Measurements from ENCODE around the gene TIMM50. TPM values are rescaled to one million over a fixed set of nuclear protein-coding genes. Genes with fewer than 3 reads are reported as not detected.

TIMM50 gene
- total and polyA plus RNA-seq, 2 of the 13 experiments (the other 11 are each of a cell fraction or from before 2014, with no cell fraction given): 91.1 to 92.5 TPM

DNA sequence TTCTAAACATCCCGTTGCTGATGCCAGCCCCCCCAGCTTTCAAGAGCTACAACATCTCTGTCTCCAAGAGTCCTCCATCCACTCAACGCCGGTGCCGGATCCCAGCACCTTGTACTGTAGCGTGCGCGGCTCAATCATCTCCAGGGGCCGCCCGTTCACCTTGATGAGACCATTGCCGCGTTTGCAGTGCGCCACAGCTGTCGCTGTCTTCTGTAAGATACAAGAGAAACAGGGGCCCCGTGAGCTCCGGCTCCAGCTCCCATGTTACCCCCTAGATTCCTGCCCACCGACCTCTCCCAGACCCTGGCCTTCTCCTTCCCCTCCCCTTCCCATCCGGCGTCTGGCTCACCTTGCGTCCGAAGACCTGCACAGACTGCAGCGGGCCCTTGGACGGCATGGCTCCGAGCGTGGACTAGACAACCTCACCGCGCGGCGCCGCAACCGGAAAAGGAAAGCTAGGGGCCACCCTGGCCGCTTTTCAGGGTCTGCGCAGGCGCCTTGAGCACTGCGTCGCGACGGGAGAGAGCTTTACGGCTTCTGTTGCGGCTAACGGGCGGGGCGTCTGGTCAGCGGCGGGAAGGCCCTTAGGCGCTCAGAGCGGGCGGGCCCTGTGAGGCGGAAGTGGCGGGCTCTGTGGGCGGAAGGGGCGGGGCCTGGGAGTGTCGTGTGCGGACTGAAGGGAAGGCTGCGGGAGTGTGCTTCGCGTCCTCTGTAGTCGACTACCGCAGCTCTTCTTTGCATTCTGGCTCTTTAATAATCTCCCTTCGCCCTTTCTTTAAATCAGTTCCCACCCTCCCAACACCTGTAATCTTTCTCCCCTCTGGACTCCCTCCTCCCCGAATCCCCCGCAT, 44.9 kb upstream of the TIMM50 start, which contains the start of gene RPS16 (continued):
- TF ChIP-seq, protein P1, sequence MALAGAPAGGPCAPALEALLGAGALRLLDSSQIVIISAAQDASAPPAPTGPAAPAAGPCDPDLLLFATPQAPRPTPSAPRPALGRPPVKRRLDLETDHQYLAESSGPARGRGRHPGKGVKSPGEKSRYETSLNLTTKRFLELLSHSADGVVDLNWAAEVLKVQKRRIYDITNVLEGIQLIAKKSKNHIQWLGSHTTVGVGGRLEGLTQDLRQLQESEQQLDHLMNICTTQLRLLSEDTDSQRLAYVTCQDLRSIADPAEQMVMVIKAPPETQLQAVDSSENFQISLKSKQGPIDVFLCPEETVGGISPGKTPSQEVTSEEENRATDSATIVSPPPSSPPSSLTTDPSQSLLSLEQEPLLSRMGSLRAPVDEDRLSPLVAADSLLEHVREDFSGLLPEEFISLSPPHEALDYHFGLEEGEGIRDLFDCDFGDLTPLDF (CRISPR knock-in tag; IDR thresholded peaks at IDR 0.05): peak; percentile 95
- TF ChIP-seq, protein P2, sequence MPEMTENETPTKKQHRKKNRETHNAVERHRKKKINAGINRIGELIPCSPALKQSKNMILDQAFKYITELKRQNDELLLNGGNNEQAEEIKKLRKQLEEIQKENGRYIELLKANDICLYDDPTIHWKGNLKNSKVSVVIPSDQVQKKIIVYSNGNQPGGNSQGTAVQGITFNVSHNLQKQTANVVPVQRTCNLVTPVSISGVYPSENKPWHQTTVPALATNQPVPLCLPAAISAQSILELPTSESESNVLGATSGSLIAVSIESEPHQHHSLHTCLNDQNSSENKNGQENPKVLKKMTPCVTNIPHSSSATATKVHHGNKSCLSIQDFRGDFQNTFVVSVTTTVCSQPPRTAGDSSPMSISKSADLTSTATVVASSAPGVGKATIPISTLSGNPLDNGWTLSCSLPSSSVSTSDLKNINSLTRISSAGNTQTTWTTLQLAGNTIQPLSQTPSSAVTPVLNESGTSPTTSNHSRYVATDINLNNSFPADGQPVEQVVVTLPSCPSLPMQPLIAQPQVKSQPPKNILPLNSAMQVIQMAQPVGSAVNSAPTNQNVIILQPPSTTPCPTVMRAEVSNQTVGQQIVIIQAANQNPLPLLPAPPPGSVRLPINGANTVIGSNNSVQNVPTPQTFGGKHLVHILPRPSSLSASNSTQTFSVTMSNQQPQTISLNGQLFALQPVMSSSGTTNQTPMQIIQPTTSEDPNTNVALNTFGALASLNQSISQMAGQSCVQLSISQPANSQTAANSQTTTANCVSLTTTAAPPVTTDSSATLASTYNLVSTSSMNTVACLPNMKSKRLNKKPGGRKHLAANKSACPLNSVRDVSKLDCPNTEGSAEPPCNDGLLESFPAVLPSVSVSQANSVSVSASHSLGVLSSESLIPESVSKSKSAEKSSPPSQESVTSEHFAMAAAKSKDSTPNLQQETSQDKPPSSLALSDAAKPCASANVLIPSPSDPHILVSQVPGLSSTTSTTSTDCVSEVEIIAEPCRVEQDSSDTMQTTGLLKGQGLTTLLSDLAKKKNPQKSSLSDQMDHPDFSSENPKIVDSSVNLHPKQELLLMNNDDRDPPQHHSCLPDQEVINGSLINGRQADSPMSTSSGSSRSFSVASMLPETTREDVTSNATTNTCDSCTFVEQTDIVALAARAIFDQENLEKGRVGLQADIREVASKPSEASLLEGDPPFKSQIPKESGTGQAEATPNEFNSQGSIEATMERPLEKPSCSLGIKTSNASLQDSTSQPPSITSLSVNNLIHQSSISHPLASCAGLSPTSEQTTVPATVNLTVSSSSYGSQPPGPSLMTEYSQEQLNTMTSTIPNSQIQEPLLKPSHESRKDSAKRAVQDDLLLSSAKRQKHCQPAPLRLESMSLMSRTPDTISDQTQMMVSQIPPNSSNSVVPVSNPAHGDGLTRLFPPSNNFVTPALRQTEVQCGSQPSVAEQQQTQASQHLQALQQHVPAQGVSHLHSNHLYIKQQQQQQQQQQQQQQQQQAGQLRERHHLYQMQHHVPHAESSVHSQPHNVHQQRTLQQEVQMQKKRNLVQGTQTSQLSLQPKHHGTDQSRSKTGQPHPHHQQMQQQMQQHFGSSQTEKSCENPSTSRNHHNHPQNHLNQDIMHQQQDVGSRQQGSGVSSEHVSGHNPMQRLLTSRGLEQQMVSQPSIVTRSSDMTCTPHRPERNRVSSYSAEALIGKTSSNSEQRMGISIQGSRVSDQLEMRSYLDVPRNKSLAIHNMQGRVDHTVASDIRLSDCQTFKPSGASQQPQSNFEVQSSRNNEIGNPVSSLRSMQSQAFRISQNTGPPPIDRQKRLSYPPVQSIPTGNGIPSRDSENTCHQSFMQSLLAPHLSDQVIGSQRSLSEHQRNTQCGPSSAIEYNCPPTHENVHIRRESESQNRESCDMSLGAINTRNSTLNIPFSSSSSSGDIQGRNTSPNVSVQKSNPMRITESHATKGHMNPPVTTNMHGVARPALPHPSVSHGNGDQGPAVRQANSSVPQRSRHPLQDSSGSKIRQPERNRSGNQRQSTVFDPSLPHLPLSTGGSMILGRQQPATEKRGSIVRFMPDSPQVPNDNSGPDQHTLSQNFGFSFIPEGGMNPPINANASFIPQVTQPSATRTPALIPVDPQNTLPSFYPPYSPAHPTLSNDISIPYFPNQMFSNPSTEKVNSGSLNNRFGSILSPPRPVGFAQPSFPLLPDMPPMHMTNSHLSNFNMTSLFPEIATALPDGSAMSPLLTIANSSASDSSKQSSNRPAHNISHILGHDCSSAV (CRISPR knock-in tag; IDR thresholded peaks at IDR 0.05; ENCODE audit: borderline replicate concordance): no peak
- TF ChIP-seq ZNF34 (CRISPR knock-in tag; IDR thresholded peaks at IDR 0.05; ENCODE audit: borderline replicate concordance): peak; percentile 97
- no peak for TF ChIP-seq ZNF382 (CRISPR knock-in tag; IDR thresholded peaks at IDR 0.05; ENCODE audit: borderline replicate concordance)
- peak; percentile 84; the same call in 1 of the 2 replicates for TF ChIP-seq PAX8 (CRISPR knock-in tag; IDR thresholded peaks at IDR 0.05; ENCODE audit: borderline replicate concordance)
- no peak for TF ChIP-seq THYN1 (CRISPR knock-in tag; IDR thresholded peaks at IDR 0.05; ENCODE audit: borderline replicate concordance, low read depth)
- TF ChIP-seq, protein P3, sequence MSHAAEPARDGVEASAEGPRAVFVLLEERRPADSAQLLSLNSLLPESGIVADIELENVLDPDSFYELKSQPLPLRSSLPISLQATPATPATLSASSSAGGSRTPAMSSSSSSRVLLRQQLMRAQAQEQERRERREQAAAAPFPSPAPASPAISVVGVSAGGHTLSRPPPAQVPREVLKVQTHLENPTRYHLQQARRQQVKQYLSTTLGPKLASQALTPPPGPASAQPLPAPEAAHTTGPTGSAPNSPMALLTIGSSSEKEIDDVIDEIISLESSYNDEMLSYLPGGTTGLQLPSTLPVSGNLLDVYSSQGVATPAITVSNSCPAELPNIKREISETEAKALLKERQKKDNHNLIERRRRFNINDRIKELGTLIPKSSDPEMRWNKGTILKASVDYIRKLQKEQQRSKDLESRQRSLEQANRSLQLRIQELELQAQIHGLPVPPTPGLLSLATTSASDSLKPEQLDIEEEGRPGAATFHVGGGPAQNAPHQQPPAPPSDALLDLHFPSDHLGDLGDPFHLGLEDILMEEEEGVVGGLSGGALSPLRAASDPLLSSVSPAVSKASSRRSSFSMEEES (CRISPR knock-in tag; IDR thresholded peaks at IDR 0.05): peak; percentile 55; the same call in 1 of the 2 replicates
- peak; percentile 62; the same call in 1 of the 2 replicates for TF ChIP-seq ZNF329 (CRISPR knock-in tag; IDR thresholded peaks at IDR 0.05; ENCODE audit: low read depth)
- TF ChIP-seq ZNF235 (CRISPR knock-in tag; IDR thresholded peaks at IDR 0.05; ENCODE audit: borderline replicate concordance): 0 out of 2 replicates have a peak, but pooled peaks have one; percentile 14
- TF ChIP-seq SNRNP70 (IDR thresholded peaks at IDR 0.05; ENCODE audit: low read depth, low read length): no peak
- TF ChIP-seq, protein P4, sequence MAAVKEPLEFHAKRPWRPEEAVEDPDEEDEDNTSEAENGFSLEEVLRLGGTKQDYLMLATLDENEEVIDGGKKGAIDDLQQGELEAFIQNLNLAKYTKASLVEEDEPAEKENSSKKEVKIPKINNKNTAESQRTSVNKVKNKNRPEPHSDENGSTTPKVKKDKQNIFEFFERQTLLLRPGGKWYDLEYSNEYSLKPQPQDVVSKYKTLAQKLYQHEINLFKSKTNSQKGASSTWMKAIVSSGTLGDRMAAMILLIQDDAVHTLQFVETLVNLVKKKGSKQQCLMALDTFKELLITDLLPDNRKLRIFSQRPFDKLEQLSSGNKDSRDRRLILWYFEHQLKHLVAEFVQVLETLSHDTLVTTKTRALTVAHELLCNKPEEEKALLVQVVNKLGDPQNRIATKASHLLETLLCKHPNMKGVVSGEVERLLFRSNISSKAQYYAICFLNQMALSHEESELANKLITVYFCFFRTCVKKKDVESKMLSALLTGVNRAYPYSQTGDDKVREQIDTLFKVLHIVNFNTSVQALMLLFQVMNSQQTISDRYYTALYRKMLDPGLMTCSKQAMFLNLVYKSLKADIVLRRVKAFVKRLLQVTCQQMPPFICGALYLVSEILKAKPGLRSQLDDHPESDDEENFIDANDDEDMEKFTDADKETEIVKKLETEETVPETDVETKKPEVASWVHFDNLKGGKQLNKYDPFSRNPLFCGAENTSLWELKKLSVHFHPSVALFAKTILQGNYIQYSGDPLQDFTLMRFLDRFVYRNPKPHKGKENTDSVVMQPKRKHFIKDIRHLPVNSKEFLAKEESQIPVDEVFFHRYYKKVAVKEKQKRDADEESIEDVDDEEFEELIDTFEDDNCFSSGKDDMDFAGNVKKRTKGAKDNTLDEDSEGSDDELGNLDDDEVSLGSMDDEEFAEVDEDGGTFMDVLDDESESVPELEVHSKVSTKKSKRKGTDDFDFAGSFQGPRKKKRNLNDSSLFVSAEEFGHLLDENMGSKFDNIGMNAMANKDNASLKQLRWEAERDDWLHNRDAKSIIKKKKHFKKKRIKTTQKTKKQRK (IDR thresholded peaks at IDR 0.05; ENCODE audit: low read length): no peak
- no peak for TF ChIP-seq SMYD3 (CRISPR knock-in tag; IDR thresholded peaks at IDR 0.05)
- TF ChIP-seq U2AF1 (optimal IDR thresholded peaks at IDR 0.05; ENCODE audit: low read depth, low read length): no peak

Data from HepG2 (cell line).